Activated T-cell treated with anti-CD3 and anti-CD28 coated beads for 24 hours (primary cell): Measurements from ENCODE around the gene UBE2G2.

Experiments
- DNase-seq: peaks from one replicate; pipeline ENCODE4 v3.0.0-alpha.2; 2020; ENCODE audit warnings: low read depth

The UBE2G2 gene

GRCh38 chr21:44785620-44786335 lies 15.8 kb downstream of the UBE2G2 start:
- DNase-seq, result no peak

- DNase-seq, result no peak
Measured at GRCh38 chr21:44784810-44785209, 16.8 kb downstream of the UBE2G2 start.

- no peak for DNase-seq
Measured at GRCh38 chr21:44783020-44783696, 18.5 kb downstream of the UBE2G2 start.

- no peak for DNase-seq
Measured at GRCh38 chr21:44780767-44781459, 20.7 kb downstream of the UBE2G2 start.

GRCh38 chr21:44780137-44780502 lies 21.5 kb downstream of the UBE2G2 start:
- no peak for DNase-seq

- no peak for DNase-seq
Measured at GRCh38 chr21:44779417-44780136, 22.0 kb downstream of the UBE2G2 start.

GRCh38 chr21:44778983-44779382 lies 22.6 kb downstream of the UBE2G2 start:
- no peak for DNase-seq

- no peak for DNase-seq
Measured at GRCh38 chr21:44778499-44778911, 23.1 kb downstream of the UBE2G2 start.

- no peak for DNase-seq
Measured at GRCh38 chr21:44778094-44778493, 23.5 kb downstream of the UBE2G2 start.

- DNase-seq, result no peak
Measured at GRCh38 chr21:44774972-44775371, 26.6 kb downstream of the UBE2G2 start.

- DNase-seq, result no peak
Measured at GRCh38 chr21:44773291-44773932, 28.2 kb downstream of the UBE2G2 start.

GRCh38 chr21:44771896-44772525 lies 29.6 kb downstream of the UBE2G2 start:
- no peak for DNase-seq

- no peak for DNase-seq
Measured at GRCh38 chr21:44767834-44768831, 33.5 kb downstream of the UBE2G2 start.

- DNase-seq, result no peak
Measured at GRCh38 chr21:44766818-44767354, 34.7 kb downstream of the UBE2G2 start.

- DNase-seq, result no peak
Measured at GRCh38 chr21:44766014-44766817, 35.4 kb downstream of the UBE2G2 start.

GRCh38 chr21:44765231-44766013 lies 36.2 kb downstream of the UBE2G2 start:
- no peak for DNase-seq

- no peak for DNase-seq
Measured at GRCh38 chr21:44764319-44765230, 37.0 kb downstream of the UBE2G2 start.
